IgD-negative memory B cell (primary cell): ENCODE measurements around the gene DCAF4. TPM values are rescaled to one million over a fixed set of nuclear protein-coding genes. Genes with fewer than 3 reads are reported as not detected.

Experiments
- H3K27ac Mint-ChIP-seq, 3 donors: one replicate each; pipeline ENCODE4 v1.8.0; 2020 to 2022; ENCODE audit warnings: mild to moderate bottlenecking in 3 of 3, mixed read lengths in 3 of 3, moderate library complexity in 1 of 3
- H3K27me3 Mint-ChIP-seq: one replicate; pipeline ENCODE4 v1.8.0; 2021; ENCODE audit warnings: mixed read lengths
- H3K36me3 Mint-ChIP-seq: one replicate; pipeline ENCODE4 v1.8.0; 2020; ENCODE audit warnings: mild to moderate bottlenecking, mixed read lengths
- H3K4me1 Mint-ChIP-seq, 3 donors: one replicate each; pipeline ENCODE4 v1.8.0; 2020 to 2022; ENCODE audit warnings: mixed read lengths in 3 of 3, mild to moderate bottlenecking in 1 of 3
- H3K4me3 Mint-ChIP-seq, 4 donors: one replicate each; pipeline ENCODE4 v1.8.0; 2020 to 2022; ENCODE audit warnings: mild to moderate bottlenecking in 4 of 4, mixed read lengths in 4 of 4, moderate library complexity in 3 of 4
- H3K9me3 Mint-ChIP-seq, 3 donors: one replicate each; pipeline ENCODE4 v1.8.0; 2020 to 2021; ENCODE audit warnings: mixed read lengths in 3 of 3, mild to moderate bottlenecking in 1 of 3
- polyA plus RNA-seq: library from polyadenylated mRNA; unstranded; fragments of 300-500 nt; fragmentation: Illumina TruSeq; gene quantifications from one replicate; pipeline ENCODE4 v1.2.3, GENCODE V29; 2021

DCAF4 gene
- polyA plus RNA-seq, 1 donor from 2014 or later, result 21.0 TPM

DNA sequence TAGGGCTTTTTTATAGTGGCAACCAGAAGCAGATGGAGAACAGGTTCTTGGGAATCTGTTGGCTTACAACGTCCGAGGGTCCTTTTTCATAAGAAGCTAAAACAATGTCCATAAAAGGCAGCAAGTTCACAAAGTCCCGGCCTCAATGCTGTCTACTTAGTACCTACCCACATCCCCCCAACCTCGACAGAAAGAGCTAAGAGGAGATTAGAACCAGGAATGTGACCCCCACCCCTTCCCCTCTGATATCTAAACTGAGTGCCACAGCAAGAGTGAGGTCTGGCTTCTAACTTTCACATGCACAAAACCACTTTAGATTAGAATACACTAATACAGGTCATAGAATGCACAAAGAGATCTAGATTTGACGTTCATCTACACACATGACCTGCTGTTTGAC is 36.9 kb upstream of the DCAF4 start:
- no peak overlapping the region for H3K27ac Mint-ChIP-seq
- peaks cover 12 to 25% (median 19%) of the 10 kb centered on the region in 3 donors for H3K4me1 Mint-ChIP-seq
- peak overlapping the region in 2 of 4 donors; percentile 19 to 53 for H3K4me3 Mint-ChIP-seq
- peaks cover 0 to 3% (median 0%) of the 10 kb centered on the region in 3 donors for H3K9me3 Mint-ChIP-seq
- H3K27me3 Mint-ChIP-seq, result peaks cover 7% of the 10 kb centered on the region
- H3K36me3 Mint-ChIP-seq, result peaks cover 3% of the 10 kb centered on the region

DNA sequence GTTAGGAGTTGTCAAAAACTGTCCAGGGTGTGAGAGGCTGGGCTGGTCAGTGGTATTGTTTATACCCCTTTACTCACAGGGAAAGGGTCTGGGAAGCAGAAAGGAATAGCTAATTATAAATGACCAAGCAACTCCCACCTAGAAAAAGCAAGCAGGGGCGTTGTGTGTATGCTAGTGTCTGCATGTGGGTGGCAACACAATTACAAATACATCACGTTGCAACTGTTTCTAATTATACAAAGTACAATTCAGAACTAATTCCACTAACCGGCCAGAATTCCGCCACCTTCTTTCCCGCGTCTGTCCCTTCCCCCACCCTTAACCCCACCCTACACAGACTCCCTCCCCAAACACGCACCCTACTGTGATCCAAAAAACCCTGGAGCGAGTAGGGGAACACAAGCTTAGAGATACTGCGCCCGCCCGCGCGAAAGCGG is 34.6 kb upstream of the DCAF4 start:
- H3K27me3 Mint-ChIP-seq, result peaks cover 11% of the 10 kb centered on the region
- peaks cover 3% of the 10 kb centered on the region for H3K36me3 Mint-ChIP-seq
- peak overlapping the region in 2 of 3 donors; percentile 30 to 84 for H3K27ac Mint-ChIP-seq
- peak overlapping the region; percentile 94 to 99 (median 98) for H3K4me3 Mint-ChIP-seq
- H3K9me3 Mint-ChIP-seq, result no peaks in the 10 kb centered on the region
- peaks cover 15 to 28% (median 26%) of the 10 kb centered on the region in 3 donors for H3K4me1 Mint-ChIP-seq

DNA sequence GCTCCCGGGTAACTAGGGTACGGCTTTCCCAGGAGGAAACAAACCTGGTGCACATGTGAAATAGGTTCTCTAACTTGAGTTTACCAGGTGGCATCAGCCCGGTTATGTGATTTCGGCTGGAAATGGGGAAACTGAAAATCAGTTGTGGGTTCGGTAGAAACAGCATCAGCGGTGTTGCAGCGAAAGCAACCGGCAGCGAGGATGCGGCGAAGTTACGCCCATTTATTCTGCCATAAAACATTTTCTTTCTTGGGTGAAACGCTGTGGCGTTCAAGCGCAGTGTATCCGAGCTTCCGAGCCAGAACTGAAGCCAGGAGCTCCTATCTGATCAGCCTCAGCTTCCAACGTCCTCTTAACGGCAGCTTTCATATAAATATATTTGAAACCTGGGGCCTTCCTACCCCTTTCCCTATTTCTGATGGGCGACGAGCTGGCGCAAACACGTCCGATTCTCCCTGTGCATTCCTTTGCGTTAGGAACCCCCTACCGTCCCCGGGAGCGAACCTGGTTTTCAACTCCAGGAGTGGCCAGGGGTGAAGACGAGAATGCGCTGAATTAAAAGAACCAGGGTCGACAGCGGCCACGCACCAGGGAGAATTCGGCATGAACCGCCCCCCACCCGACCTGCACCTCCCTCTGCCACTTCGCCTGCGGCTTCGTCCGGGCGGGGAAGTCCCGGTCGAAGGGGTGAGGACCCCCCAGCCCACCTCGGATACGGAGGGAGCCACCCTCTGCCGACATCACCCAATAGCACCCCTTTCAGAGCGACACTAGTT is 34.0 kb upstream of the DCAF4 start:
- no peaks in the 10 kb centered on the region for H3K9me3 Mint-ChIP-seq
- H3K27ac Mint-ChIP-seq, result peak overlapping the region in 2 of 3 donors; percentile 30 to 84
- peak overlapping the region; percentile 94 to 99 (median 98) for H3K4me3 Mint-ChIP-seq
- H3K27me3 Mint-ChIP-seq, result peaks cover 11% of the 10 kb centered on the region
- peaks cover 3% of the 10 kb centered on the region for H3K36me3 Mint-ChIP-seq
- H3K4me1 Mint-ChIP-seq, result peaks cover 15 to 28% (median 25%) of the 10 kb centered on the region in 3 donors

DNA sequence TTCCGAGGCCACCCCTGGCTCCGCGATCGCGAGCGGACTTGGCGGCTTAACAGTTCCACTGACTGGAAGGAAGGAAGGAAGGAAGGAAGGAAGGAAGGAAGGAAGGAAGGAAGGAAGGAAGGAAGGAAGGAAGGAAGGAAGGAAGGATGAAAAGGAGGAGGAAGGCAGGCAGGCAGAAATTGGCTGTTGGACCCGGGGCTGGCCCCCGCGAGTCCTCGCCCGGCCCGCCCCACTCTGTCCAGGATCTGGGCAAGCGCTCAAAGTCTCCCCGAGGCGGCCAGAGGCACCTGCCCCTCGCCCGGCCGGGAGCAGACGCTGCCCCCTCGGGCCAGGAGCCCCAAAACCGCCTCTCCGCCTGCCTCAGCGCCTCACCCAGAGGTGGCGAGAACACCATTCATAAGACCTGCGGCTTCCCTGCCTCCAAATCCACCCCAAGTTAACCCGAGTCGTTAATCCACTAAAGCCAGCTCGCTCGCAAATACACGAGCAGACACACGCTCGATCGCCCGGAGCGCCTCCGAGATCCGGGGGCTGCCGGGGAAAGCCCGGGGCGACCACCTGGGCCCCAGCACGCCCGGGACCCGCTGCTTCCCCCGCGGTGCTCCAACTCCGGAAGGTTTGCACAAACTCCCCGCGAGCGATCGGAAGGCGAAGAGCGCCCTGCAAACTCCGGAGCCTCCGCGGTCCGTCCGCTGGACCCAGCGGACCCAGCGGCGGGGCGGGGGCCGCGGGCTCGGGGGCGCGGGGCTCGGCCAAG is 33.2 kb upstream of the DCAF4 start:
- no peaks in the 10 kb centered on the region for H3K9me3 Mint-ChIP-seq
- H3K36me3 Mint-ChIP-seq, result peaks cover 3% of the 10 kb centered on the region
- H3K4me1 Mint-ChIP-seq, result peaks cover 15 to 26% (median 20%) of the 10 kb centered on the region in 3 donors
- H3K4me3 Mint-ChIP-seq, result peak overlapping the region; percentile 94 to 99 (median 98)
- peaks cover 11% of the 10 kb centered on the region for H3K27me3 Mint-ChIP-seq
- H3K27ac Mint-ChIP-seq, result no peak overlapping the region

DNA sequence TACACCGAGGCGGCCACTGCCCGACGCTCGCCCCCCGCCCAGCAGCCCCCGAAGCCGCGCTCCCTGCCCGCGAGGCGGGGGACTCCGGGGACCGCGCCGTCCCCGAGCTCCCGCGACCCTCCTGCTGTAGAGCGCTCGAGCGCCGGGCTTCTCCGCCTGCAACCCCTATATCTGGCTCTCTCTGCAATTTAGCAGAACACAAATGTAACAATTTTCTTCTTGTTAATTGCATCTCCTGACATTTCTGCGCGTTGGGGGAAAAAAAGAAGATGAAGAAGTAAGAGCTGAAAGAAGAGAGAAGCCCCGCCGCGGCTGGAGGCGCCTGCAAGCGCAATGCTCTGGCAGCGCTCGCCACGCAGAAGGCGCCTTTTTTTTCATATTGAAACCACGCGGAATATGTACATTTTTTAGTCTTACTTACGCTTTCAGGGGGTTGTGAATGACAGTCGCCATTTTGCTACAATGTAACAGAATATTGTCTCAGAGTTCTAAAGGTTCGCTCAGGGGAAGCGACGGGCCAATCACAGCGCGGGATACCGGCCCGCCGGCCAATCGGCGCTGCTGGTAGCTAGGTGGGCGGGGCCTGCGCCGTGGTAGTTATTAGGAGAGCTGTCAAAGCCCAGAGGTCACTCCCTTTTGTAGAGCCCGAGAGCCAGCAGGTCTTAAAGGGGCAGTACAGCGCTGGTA is 32.5 kb upstream of the DCAF4 start, which contains the start of gene DPF3:
DPF3 (minus strand) TSS at position 466 of the 687 bp plus-strand sequence; CDS start at position 453, 13 bp downstream.
- Mint-ChIP-seq H3K4me3 (peak within 1 kb of the TSS; percentile 97 to 99 (median 98)), H3K27me3 (peaks cover 11% of the 10 kb centered on the region), H3K36me3 (no peaks in the 10 kb centered on the region), H3K9me3 (no peaks in the 10 kb centered on the region), H3K27ac (peak within 1 kb of the TSS; percentile 83 to 94 (median 89)), H3K4me1 (peaks cover 10 to 21% (median 14%) of the 10 kb centered on the region in 3 donors)

DNA sequence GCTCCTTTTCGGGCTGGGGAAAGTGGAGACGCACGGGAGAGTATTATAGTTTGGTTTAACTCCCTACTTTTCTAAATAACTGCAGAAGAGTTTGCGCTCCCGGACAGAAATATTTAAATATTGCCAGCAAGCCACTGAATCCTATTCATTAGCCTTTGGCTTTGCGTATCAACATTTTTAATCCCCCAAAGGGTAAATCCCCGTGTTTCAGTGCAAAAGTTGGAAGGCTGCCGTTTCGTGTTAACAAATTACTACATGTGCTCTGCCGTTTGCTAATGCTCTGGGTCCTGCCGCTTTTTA is 32.0 kb upstream of the DCAF4 start:
- Mint-ChIP-seq H3K27me3 (peaks cover 11% of the 10 kb centered on the region), H3K9me3 (no peaks in the 10 kb centered on the region), H3K4me3 (peak overlapping the region; percentile 97 to 99 (median 98)), H3K27ac (peak overlapping the region; percentile 83 to 94 (median 89)), H3K4me1 (peaks cover 10 to 17% (median 14%) of the 10 kb centered on the region in 3 donors), H3K36me3 (no peaks in the 10 kb centered on the region)

DNA sequence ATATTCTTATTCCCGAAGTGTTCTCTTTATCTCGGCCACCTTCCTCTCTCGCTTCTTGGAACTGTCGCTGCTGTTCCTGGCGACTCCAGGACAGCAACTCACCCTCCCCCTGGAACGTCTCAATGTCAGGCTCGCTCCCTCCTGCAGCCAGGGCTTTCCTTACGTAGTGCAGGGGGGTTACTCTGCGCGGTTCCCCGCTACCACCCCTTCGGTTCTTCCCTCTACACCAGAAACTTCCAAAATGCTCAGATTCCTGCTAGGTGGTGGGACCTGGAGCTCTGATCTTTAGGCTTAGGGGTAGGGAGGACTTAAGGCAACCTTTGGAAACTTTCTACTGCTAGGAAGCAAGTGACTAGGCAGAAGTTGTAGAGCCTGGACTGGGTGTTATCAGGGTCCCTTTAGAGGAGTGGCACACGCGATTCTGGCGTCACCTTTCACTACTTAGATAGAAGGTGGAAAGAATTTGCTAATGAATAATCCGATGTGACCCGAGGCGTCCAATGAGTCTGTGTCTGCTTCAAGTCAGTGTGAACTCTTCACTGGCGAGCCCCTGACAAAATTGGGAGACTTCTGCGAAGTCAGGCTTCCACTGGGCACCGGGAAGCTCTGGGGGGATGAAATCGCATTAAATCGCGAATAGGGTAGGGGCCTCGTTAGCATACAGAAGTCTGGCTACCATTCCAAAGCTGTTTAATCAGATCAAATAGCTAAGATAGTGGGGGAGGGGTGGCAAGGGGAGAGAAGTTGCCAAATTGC is 31.5 kb upstream of the DCAF4 start:
- Mint-ChIP-seq H3K36me3 (no peaks in the 10 kb centered on the region), H3K4me3 (peak overlapping the region; percentile 97 to 99 (median 98)), H3K27ac (peak overlapping the region; percentile 83 to 89 (median 83)), H3K9me3 (no peaks in the 10 kb centered on the region), H3K27me3 (peaks cover 11% of the 10 kb centered on the region), H3K4me1 (peaks cover 11 to 14% (median 14%) of the 10 kb centered on the region in 3 donors)

DNA sequence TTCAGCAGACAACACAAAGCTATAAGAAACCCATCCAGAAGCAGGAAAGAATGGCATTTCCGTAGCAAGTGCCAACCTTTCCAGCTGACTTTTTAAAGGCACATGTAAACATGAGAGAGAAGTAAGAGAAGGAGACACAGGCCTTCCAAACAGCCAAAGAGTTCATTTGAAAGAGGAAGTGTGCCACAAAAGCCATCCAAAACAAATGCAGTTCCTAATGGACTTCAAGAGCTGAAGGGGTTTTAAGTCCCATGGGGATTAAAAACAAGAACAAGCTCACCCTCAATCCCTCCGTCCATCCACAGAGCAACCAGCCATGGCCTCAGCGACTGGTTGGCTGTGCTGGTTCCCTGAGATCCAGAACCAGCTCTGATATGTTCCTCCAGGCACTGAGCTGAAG is 27.8 kb upstream of the DCAF4 start:
- no peak overlapping the region for H3K4me3 Mint-ChIP-seq
- no peaks in the 10 kb centered on the region for H3K36me3 Mint-ChIP-seq
- peaks cover 6% of the 10 kb centered on the region for H3K27me3 Mint-ChIP-seq
- H3K4me1 Mint-ChIP-seq, result peaks cover 5 to 14% (median 7%) of the 10 kb centered on the region in 3 donors
- no peak overlapping the region for H3K27ac Mint-ChIP-seq
- H3K9me3 Mint-ChIP-seq, result no peaks in the 10 kb centered on the region

DNA sequence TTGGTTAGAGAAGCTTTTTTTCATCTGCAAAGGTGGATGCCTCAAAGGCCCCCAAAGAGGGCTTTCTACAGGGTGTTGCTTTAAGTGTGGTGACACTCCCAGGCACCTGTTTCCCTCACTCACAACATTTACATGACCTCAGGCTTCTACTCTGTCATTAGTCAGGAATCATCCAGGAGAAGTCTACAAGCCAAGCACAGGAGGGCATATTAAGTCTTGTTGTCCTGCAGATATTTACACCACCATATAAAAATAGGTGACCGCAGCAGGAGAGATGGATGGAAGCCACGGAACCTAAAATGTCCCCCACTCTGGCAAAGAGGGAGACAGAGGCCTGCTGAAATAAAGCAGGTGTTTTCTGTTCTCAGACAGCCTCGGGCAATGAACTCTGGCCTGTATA is 24.9 kb upstream of the DCAF4 start:
- Mint-ChIP-seq H3K36me3 (no peaks in the 10 kb centered on the region), H3K27me3 (no peaks in the 10 kb centered on the region), H3K4me1 (peaks cover 6 to 11% (median 8%) of the 10 kb centered on the region in 3 donors), H3K4me3 (no peak overlapping the region), H3K27ac (no peak overlapping the region), H3K9me3 (no peaks in the 10 kb centered on the region)

DNA sequence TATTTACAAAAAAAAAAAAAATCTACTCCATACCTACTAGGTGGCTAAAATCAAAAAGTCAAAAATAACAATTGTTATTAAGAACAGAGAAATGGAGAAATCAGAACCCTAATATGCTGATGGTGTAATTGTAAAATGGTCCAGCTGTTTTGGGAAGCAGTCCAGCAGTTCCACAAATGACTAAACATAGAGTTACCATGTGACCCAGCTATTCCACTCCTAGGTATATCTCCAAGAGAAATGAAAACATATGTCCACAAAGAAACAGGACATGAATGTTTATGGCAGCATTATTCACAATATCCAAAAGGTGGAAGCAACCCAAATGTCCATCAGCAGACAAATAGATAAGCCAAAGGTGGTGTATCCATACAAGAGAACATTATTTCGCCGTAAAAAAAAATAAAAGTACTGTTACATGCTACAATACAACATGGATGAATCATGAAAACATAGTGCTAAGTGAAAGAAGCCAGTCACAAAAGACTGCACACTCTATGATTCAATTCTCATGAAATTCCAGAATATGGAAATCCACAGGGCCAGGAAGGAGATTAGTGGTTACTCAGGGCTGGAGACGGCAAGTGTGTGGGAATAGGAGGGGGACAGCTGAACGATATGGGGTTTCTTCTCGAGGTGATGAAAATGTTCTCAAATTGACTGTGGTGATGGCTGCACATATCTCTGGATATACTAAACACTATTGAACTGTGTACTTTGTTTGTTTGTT is 23.3 kb upstream of the DCAF4 start:
- H3K27ac Mint-ChIP-seq, result peak overlapping the region in 1 of 3 donors; percentile 46
- no peaks in the 10 kb centered on the region for H3K27me3 Mint-ChIP-seq
- no peaks in the 10 kb centered on the region for H3K36me3 Mint-ChIP-seq
- H3K9me3 Mint-ChIP-seq, result no peaks in the 10 kb centered on the region
- H3K4me1 Mint-ChIP-seq, result peaks cover 8 to 17% (median 14%) of the 10 kb centered on the region in 3 donors
- H3K4me3 Mint-ChIP-seq, result no peak overlapping the region

DNA sequence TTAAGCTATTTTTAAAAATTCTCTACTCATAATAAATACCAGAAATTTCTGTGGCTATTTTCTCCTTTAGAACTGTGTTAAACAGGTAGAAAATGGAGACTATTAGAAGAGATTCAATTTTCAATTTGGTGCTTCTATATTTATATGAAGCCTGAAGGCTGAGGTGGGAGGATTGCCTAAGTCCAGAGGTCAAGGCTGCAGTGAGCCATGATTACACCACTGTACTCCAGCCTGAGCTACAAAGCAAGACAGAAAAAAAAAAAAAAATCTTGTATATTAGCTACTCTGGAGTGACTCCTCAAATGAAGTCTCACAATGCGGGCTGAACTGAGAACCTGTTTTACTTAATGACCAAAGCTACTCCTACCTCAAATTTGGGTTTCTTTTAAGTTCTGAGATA is 22.5 kb upstream of the DCAF4 start:
- H3K27me3 Mint-ChIP-seq, result no peaks in the 10 kb centered on the region
- H3K9me3 Mint-ChIP-seq, result no peaks in the 10 kb centered on the region
- H3K4me3 Mint-ChIP-seq, result no peak overlapping the region
- no peak overlapping the region for H3K27ac Mint-ChIP-seq
- peaks cover 8 to 17% (median 14%) of the 10 kb centered on the region in 3 donors for H3K4me1 Mint-ChIP-seq
- peaks cover 1% of the 10 kb centered on the region for H3K36me3 Mint-ChIP-seq

DNA sequence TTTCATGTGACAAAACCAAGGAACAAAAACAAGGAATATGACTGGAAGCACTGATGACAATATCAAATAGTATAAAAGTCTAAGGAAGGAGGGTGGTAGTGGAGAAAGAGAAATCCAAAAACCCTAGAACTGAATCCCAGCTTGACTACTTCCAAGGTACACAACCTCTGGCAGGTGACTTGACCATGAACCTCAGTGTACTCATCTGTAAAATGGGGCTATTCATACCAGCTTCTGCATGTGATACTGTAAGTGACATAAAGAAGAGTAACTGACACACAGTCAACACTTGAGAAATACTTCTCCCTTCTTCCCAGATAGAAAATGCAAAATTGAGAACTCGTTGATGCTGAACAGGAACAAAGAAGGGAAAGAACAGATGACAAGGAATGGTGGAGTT is 22.0 kb upstream of the DCAF4 start:
- Mint-ChIP-seq H3K27ac (no peak overlapping the region), H3K36me3 (peaks cover 1% of the 10 kb centered on the region), H3K4me1 (peaks cover 8 to 17% (median 14%) of the 10 kb centered on the region in 3 donors), H3K9me3 (no peaks in the 10 kb centered on the region), H3K27me3 (no peaks in the 10 kb centered on the region), H3K4me3 (no peak overlapping the region)

DNA sequence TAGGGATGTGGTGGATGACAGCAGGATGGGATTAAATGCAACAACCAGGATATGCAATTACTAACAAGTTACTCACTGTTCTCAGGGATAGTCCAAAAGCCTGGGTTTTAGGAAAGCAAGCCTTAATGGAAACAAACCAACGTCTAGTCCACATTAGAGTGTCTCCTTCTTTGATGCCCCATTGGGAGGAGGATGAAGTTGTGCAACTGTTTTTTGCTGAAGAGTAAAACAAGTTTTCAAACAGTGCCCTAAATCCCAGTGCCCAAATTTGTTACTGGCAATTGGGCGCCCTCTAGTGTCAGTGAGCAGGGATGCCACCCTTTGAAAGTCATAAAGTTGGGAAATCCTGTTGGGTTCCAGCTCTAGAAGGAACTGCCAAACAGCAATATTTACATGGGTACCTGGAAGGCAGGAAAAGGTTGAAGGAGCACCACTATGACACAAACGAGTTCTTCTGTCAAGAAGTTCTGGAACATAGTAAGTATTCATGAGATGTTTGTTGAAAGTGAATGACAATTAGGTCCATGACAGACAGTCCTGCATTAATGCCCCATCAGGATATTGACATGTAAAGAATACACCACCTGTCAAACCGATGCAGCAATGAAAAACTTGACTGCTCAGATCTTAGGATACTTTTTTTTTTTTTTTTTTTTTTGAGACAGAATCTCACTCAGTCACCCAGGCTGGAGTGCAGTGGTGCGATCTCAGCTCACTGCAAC is 21.3 kb upstream of the DCAF4 start:
- Mint-ChIP-seq H3K9me3 (no peaks in the 10 kb centered on the region), H3K27ac (no peak overlapping the region), H3K4me1 (peaks cover 6 to 17% (median 14%) of the 10 kb centered on the region in 3 donors), H3K27me3 (no peaks in the 10 kb centered on the region), H3K36me3 (peaks cover 1% of the 10 kb centered on the region), H3K4me3 (no peak overlapping the region)
